Lower lobe of right lung (tissue), 2 donors: Measurements from ENCODE around the gene OPRL1. TPM values are rescaled to one million over a fixed set of nuclear protein-coding genes. Genes with fewer than 3 reads are reported as not detected.

ENCODE experiments used
- ATAC-seq, 2 donors: fragments of 200-7000 bp; cut with Tn5 transposase; one replicate each; pipeline ENCODE4 v1.9.1; 2020 to 2022; ENCODE audit warnings: mild to moderate bottlenecking in 2 of 2, moderate library complexity in 2 of 2
- DNase-seq: peaks from one replicate; pipeline ENCODE4 v3.0.0-alpha.2; 2020
- H3K27ac ChIP-seq: fragments of 200-600 bp; one replicate; pipeline ENCODE4 v1.8.0; 2022
- H3K27me3 ChIP-seq: fragments of 200-600 bp; one replicate; pipeline ENCODE4 v1.8.0; 2022; ENCODE audit warnings: low read depth
- H3K36me3 ChIP-seq: fragments of 200-600 bp; one replicate; pipeline ENCODE4 v1.8.0; 2022; ENCODE audit warnings: mild to moderate bottlenecking
- H3K4me1 ChIP-seq: fragments of 200-600 bp; one replicate; pipeline ENCODE4 v1.8.0; 2022
- H3K4me3 ChIP-seq: fragments of 200-600 bp; one replicate; pipeline ENCODE4 v1.8.0; 2022; ENCODE audit warnings: mild to moderate bottlenecking
- H3K9me3 ChIP-seq: fragments of 200-600 bp; one replicate; pipeline ENCODE4 v1.8.0; 2022
- intact Hi-C: fragments of 100-400 bp; cut with DNase I; formaldehyde crosslinking; loops from one replicate; pipeline ENCODE4 v1.11.0; 2022
- total RNA-seq: library from RNA; stranded (reverse); fragmentation: NEBNext Ultra II Directional; extraction: Animal tissue kit (Norgen Biotek cat#: 25700); gene quantifications from one replicate; pipeline ENCODE4 v1.2.1, GENCODE V29; 2021
- TF ChIP-seq, protein P1 (sequence below): fragments of 200-600 bp; IDR thresholded peaks from one replicate; pipeline ENCODE4 v1.8.0; 2022; ENCODE audit warnings: antibody characterized with exemption, mild to moderate bottlenecking
- donor health status: DM: no; HTN: yes; CAD: no; lungs with severe emphysema.

Gene OPRL1
- total RNA-seq, 1 donor from 2014 or later: 2.6 TPM

DNA sequence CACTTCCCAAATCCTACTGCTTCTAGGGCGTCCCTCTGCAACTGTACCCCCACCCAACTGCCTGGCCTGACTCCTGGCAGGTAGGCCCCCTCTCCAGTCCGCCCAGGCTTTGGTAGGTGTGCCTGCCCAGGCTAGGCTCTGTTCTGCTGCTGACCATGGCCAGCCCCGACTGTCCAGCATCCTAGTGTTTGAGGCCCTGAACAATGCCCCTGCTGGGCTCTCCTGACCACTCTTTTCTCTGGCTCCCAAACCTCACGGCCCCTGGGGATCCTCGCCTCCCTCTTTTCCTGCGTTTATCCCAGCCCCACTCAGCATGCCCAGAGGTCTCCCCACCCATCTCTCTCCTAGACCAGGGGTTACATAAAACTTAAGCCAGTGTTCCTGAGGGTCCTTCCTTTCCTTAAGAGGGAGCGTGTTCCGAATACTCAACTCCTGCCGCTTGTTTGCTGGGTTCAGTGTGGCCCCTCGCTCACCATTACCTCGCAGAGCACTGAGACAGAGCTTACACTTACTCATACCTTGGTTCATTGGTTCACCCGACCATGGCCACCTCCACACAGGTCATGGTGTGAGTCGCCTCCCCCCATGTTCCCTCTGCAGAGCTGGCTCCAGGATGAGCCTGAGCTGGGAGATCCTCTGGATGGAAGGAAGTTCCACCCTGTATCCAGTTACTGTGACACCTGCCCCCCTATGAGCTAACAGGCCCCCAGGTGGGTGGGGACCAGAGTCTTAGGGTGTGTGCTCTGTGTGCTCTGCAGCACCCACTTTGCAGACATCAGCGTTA is 63.3 kb downstream of the OPRL1 start:
- Histone ChIP-seq H3K9me3 (no peaks in the 10 kb centered on the region), H3K36me3 (no peaks in the 10 kb centered on the region), H3K4me1 (no peaks in the 10 kb centered on the region), H3K27me3 (peaks cover 19% of the 10 kb centered on the region), H3K4me3 (no peak overlapping the region), H3K27ac (no peak overlapping the region)
- TF ChIP-seq, protein P1, sequence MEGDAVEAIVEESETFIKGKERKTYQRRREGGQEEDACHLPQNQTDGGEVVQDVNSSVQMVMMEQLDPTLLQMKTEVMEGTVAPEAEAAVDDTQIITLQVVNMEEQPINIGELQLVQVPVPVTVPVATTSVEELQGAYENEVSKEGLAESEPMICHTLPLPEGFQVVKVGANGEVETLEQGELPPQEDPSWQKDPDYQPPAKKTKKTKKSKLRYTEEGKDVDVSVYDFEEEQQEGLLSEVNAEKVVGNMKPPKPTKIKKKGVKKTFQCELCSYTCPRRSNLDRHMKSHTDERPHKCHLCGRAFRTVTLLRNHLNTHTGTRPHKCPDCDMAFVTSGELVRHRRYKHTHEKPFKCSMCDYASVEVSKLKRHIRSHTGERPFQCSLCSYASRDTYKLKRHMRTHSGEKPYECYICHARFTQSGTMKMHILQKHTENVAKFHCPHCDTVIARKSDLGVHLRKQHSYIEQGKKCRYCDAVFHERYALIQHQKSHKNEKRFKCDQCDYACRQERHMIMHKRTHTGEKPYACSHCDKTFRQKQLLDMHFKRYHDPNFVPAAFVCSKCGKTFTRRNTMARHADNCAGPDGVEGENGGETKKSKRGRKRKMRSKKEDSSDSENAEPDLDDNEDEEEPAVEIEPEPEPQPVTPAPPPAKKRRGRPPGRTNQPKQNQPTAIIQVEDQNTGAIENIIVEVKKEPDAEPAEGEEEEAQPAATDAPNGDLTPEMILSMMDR: no peak
- intact Hi-C loops: no loop called here
- DNase-seq (peak; percentile 34), ATAC-seq (no peak)

DNA sequence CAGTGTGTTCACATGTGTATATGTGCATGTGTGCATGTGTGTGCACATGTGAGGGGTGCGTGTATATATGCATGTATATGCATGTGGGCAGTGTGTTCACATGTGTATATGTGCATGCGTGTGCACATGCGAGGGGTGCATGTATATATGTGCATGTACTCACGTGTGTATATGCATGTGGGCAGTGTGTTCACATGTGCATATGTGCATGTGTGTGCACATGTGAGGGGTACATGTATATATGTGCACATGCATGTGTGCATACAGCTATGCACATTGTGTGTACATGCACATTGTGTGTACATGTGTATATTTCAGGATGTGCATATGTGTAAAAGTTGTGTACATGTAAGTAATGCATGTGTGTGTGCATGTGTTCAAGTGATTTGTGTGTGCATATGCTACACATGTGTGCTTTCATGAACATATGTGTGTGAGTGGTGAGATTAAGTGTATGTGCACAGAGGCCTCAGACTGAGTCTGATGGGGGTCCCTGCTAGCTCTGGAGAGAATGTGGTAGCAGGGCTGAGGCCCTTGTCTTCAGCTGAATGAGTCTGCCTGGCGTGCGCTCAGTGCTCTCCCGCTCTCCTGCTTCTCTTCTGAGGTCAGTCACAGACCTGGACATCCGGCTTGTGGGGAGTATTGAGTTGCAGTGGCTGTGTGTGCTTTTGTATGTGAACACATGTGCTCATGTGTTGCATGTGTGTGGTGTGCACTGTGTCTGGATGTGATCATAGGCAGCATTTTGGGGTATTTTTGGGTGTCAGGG is 64.4 kb downstream of the OPRL1 start:
- no peaks in the 10 kb centered on the region for H3K36me3 ChIP-seq
- H3K27me3 ChIP-seq: peaks cover 19% of the 10 kb centered on the region
- TF ChIP-seq, protein P1: no peak
- DNase-seq (peak; percentile 14), ATAC-seq (no peak)
- H3K27ac ChIP-seq: no peak overlapping the region
- intact Hi-C loops: no loop called here
- H3K4me1 ChIP-seq: no peaks in the 10 kb centered on the region
- H3K4me3 ChIP-seq: no peak overlapping the region
- H3K9me3 ChIP-seq: no peaks in the 10 kb centered on the region

DNA sequence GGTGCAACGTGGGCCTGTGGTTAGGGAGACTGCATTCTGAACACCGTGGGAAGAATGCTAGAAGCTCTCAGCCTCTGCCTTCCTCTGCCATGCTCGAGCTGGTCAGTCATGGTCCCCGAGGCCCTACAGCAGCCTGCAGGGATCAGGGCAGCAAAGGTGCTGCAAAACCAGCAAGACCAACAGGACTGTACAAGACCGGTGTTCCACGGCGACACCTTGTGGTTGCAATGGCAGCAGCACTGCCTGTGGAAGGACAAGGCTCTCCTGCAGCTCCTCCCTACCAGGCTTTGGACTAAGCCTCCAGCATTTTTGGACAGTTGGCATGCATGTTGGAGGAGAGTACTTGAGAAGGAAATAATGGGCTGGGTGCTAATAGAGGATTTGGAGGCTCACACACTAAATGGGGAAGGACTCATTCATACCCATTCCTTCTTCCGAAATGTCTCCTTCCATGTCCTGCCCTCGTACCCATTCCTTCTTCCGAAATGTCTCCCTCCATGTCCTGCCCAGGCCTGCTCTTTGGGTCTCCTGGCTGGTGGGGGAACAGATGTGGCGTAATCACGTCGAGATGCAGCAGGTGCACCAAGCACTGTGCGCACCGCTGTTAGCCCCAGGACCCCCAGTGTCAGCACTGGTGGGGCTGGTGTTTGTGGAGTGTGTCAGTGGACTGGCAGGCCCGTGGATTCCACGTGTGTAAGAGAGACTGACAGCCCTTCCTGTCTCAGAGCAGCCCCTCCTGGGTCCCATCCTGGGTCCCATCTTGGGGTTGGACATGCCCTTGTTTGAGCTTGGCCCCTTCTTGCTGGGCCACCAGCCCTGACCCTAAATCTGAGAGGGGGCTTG is 65.8 kb downstream of the OPRL1 start:
- TF ChIP-seq, protein P1: no peak
- intact Hi-C loops: no loop called here
- DNase-seq: peak; percentile 30

DNA sequence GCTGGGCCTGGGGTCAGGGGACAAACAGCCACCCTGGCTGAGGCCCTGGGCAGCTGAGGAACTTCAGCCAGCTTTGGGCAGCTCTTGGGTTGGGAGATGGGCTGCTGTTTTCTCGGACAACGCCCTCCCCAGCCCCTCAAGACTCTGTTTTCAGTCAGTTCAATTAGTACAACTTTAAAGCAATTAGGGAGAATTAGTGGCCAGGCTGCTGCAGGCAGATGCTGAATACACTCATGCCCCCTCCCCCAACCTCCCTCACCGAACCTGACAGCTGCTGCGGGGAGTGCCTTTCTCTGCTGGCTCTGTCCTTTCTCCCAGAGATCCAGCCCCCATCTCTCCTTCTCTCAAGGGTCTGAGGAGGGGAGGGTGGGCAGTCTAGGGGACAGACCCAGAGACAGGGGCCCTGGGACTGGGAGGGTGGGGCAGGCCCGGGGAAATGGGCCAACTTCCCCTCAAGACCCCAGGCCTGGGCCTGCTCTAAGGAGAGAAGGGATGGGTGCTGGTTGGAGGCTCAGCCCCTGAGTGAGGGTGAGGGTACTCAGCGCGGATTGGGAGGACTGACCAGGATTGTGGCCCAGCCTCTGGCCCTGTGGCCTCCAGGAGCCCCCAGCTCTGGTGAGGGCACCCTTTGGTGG is 66.5 kb downstream of the OPRL1 start:
- H3K36me3 ChIP-seq: no peaks in the 10 kb centered on the region
- H3K27me3 ChIP-seq: peaks cover 12% of the 10 kb centered on the region
- DNase-seq (peak; percentile 10), ATAC-seq (no peak)
- no peak overlapping the region for H3K27ac ChIP-seq
- no peaks in the 10 kb centered on the region for H3K9me3 ChIP-seq
- intact Hi-C loops: no loop called here
- no peaks in the 10 kb centered on the region for H3K4me1 ChIP-seq
- H3K4me3 ChIP-seq: no peak overlapping the region
- TF ChIP-seq, protein P1: no peak

More for the DNA sequence above, 65.8 kb downstream of the OPRL1 start:
- H3K4me1 ChIP-seq: no peaks in the 10 kb centered on the region
- H3K27ac ChIP-seq: no peak overlapping the region
- no peaks in the 10 kb centered on the region for H3K9me3 ChIP-seq
- no peak for ATAC-seq
- H3K36me3 ChIP-seq: no peaks in the 10 kb centered on the region
- H3K27me3 ChIP-seq: peaks cover 18% of the 10 kb centered on the region
- no peak overlapping the region for H3K4me3 ChIP-seq

DNA sequence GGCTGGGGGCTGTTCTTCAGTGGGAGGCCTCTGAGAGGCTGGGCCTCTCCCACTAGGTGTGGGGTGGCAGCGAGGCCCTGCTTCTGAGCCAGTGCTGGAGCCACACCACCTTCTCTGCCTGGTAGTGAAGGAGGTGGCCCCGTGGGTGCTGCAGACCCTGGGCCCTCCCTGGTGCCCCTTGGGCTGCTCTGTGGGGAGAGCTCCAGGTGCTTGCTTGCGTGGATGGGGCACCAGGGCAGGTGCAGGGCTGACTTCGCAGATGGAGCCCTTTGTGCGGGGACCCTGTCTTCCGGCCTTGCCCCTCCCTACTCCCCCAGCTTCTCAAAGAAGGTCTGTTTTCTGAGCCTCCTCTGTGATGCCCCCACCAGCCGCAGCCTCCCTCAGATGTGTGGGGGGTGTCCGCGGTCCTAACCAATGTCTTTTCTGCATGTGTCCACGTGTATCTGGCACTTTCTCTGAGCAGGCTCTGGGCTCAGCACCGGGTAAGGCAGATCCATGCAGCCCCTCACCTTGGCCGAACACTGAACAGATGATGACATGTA is 67.1 kb downstream of the OPRL1 start:
- TF ChIP-seq, protein P1: no peak
- ATAC-seq (no peak), DNase-seq (peak; percentile 30)
- no peaks in the 10 kb centered on the region for H3K36me3 ChIP-seq
- no peak overlapping the region for H3K4me3 ChIP-seq
- no peaks in the 10 kb centered on the region for H3K9me3 ChIP-seq
- intact Hi-C loops: no loop called here
- H3K27ac ChIP-seq: no peak overlapping the region
- H3K4me1 ChIP-seq: no peaks in the 10 kb centered on the region
- peaks cover 8% of the 10 kb centered on the region for H3K27me3 ChIP-seq
